ENCODE data around the gene TFAP2C. TPM values are rescaled to one million over a fixed set of nuclear protein-coding genes. Genes with fewer than 3 reads are reported as not detected.

TFAP2C gene
- total RNA-seq (not detected), polyA plus RNA-seq (not detected), total RNA-seq (not detected)

GRCh38 chr20:56628873-56629463 lies at the start of gene TFAP2C:
TFAP2C (plus strand) TSS chr20:56629306; CDS start chr20:56629545, 239 bp downstream.
- H3K4me1 Mint-ChIP-seq, result peaks cover 0 to 19% (median 11%) of the 10 kb centered on the region in 7 donors
- H3K36me3 ChIP-seq (ENCODE audit: control insufficient read depth in 2 of 3, insufficient read depth in 3 of 3, low read length in 3 of 3), result no peaks in the 10 kb centered on the region
- ATAC-seq, result no peak
- ChIA-PET CTCF (no interaction called here), POLR2A (no interaction called here)
- no peaks in the 10 kb centered on the region for H3K9me3 ChIP-seq (ENCODE audit: control insufficient read depth in 2 of 3, low read length in 3 of 3)
- peaks cover 0 to 2% (median 0%) of the 10 kb centered on the region in 5 donors for H3K36me3 Mint-ChIP-seq
- H3K27me3 ChIP-seq (ENCODE audit: control insufficient read depth in 2 of 2, insufficient read depth in 2 of 2, low read length in 2 of 2), result peaks cover 0 to 12% of the 10 kb centered on the region in 2 donors
- H3K4me3 ChIP-seq (ENCODE audit: low read length), result no peak within 1 kb of the TSS
- intact Hi-C loops (cut with micrococcal nuclease), result loop anchor here in 1 of 2 donors (5.0 kb wide), 1 partner anchor 298 kb away; no protein-coding TSS in a partner anchor
- no peak within 1 kb of the TSS for H3K27ac ChIP-seq (ENCODE audit: low read depth, low read length)
- H3K4me1 ChIP-seq (ENCODE audit: control insufficient read depth in 2 of 2, insufficient read depth in 2 of 2, low read length in 2 of 2), result no peaks in the 10 kb centered on the region
- peaks cover 45 to 80% (median 57%) of the 10 kb centered on the region in 5 donors for H3K27me3 Mint-ChIP-seq
- DNase-seq, result peak in 1 of 9 donors; percentile 36
- peak within 1 kb of the TSS in 1 of 9 donors; percentile 33 for H3K27ac Mint-ChIP-seq
- peak within 1 kb of the TSS; percentile 20 to 74 (median 62) for H3K4me3 Mint-ChIP-seq
- H3K9me3 Mint-ChIP-seq, result peaks cover 0 to 4% (median 0%) of the 10 kb centered on the region in 11 donors

- H3K4me1 ChIP-seq (ENCODE audit: control insufficient read depth in 2 of 2, insufficient read depth in 2 of 2, low read length in 2 of 2), result no peaks in the 10 kb centered on the region
- H3K27ac ChIP-seq (ENCODE audit: low read depth, low read length), result no peak overlapping the region
- POLR2A ChIA-PET, result no interaction called here
- no peak overlapping the region for H3K4me3 ChIP-seq (ENCODE audit: low read length)
- H3K36me3 Mint-ChIP-seq, result no peaks in the 10 kb centered on the region
- CTCF ChIA-PET, result no interaction called here
- no peak for ATAC-seq
- no peak for DNase-seq
- peaks cover 0 to 2% (median 0%) of the 10 kb centered on the region in 7 donors for H3K4me1 Mint-ChIP-seq
- H3K27me3 ChIP-seq (ENCODE audit: control insufficient read depth in 2 of 2, insufficient read depth in 2 of 2, low read length in 2 of 2), result no peaks in the 10 kb centered on the region
- H3K27ac Mint-ChIP-seq, result no peak overlapping the region
- no peak overlapping the region for H3K4me3 Mint-ChIP-seq
- H3K36me3 ChIP-seq (ENCODE audit: control insufficient read depth in 2 of 3, insufficient read depth in 3 of 3, low read length in 3 of 3), result no peaks in the 10 kb centered on the region
- intact Hi-C loops (cut with micrococcal nuclease), result no loop called here
- no peaks in the 10 kb centered on the region for H3K9me3 ChIP-seq (ENCODE audit: control insufficient read depth in 2 of 3, low read length in 3 of 3)
- H3K27me3 Mint-ChIP-seq, result peaks cover 0 to 17% (median 9%) of the 10 kb centered on the region in 5 donors
- no peaks in the 10 kb centered on the region for H3K9me3 Mint-ChIP-seq
These were observed 48.9 kb upstream of the TFAP2C start for GRCh38 chr20:56580226-56580625.

- Histone ChIP-seq H3K4me3 (ENCODE audit: low read length) (no peak overlapping the region), H3K27ac (ENCODE audit: low read depth, low read length) (no peak overlapping the region), H3K4me1 (ENCODE audit: control insufficient read depth in 2 of 2, insufficient read depth in 2 of 2, low read length in 2 of 2) (no peaks in the 10 kb centered on the region), H3K27me3 (ENCODE audit: control insufficient read depth in 2 of 2, insufficient read depth in 2 of 2, low read length in 2 of 2) (no peaks in the 10 kb centered on the region), H3K9me3 (ENCODE audit: control insufficient read depth in 2 of 3, low read length in 3 of 3) (no peaks in the 10 kb centered on the region), H3K36me3 (ENCODE audit: control insufficient read depth in 2 of 3, insufficient read depth in 3 of 3, low read length in 3 of 3) (no peaks in the 10 kb centered on the region)
- H3K4me3 Mint-ChIP-seq, result no peak overlapping the region
- ATAC-seq, result no peak
- H3K4me1 Mint-ChIP-seq, result peaks cover 0 to 2% (median 0%) of the 10 kb centered on the region in 7 donors
- no peaks in the 10 kb centered on the region for H3K36me3 Mint-ChIP-seq
- POLR2A ChIA-PET, result no interaction called here
- intact Hi-C loops (cut with micrococcal nuclease), result no loop called here
- no peaks in the 10 kb centered on the region for H3K9me3 Mint-ChIP-seq
- CTCF ChIA-PET, result no interaction called here
- no peak overlapping the region for H3K27ac Mint-ChIP-seq
- H3K27me3 Mint-ChIP-seq, result peaks cover 0 to 9% (median 4%) of the 10 kb centered on the region in 5 donors
- no peak for DNase-seq
These were observed 47.4 kb upstream of the TFAP2C start for GRCh38 chr20:56581701-56582100.

GRCh38 chr20:56582542-56582941 lies 46.6 kb upstream of the TFAP2C start:
- H3K9me3 ChIP-seq (ENCODE audit: control insufficient read depth in 2 of 3, low read length in 3 of 3), result no peaks in the 10 kb centered on the region
- Mint-ChIP-seq H3K4me3 (no peak overlapping the region), H3K27me3 (peaks cover 0 to 9% (median 4%) of the 10 kb centered on the region in 5 donors), H3K36me3 (no peaks in the 10 kb centered on the region), H3K9me3 (no peaks in the 10 kb centered on the region), H3K4me1 (peaks cover 0 to 2% (median 0%) of the 10 kb centered on the region in 7 donors), H3K27ac (no peak overlapping the region)
- POLR2A ChIA-PET, result no interaction called here
- ATAC-seq (no peak), DNase-seq (no peak)
- no peaks in the 10 kb centered on the region for H3K36me3 ChIP-seq (ENCODE audit: control insufficient read depth in 2 of 3, insufficient read depth in 3 of 3, low read length in 3 of 3)
- no peak overlapping the region for H3K27ac ChIP-seq (ENCODE audit: low read depth, low read length)
- intact Hi-C loops (cut with micrococcal nuclease), result no loop called here
- no peaks in the 10 kb centered on the region for H3K27me3 ChIP-seq (ENCODE audit: control insufficient read depth in 2 of 2, insufficient read depth in 2 of 2, low read length in 2 of 2)
- H3K4me3 ChIP-seq (ENCODE audit: low read length), result no peak overlapping the region
- no peaks in the 10 kb centered on the region for H3K4me1 ChIP-seq (ENCODE audit: control insufficient read depth in 2 of 2, insufficient read depth in 2 of 2, low read length in 2 of 2)
- CTCF ChIA-PET, result no interaction called here

- H3K4me1 ChIP-seq (ENCODE audit: control insufficient read depth in 2 of 2, insufficient read depth in 2 of 2, low read length in 2 of 2), result no peaks in the 10 kb centered on the region
- DNase-seq (no peak), ATAC-seq (no peak)
- H3K9me3 ChIP-seq (ENCODE audit: control insufficient read depth in 2 of 3, low read length in 3 of 3), result no peaks in the 10 kb centered on the region
- no peak overlapping the region for H3K27ac ChIP-seq (ENCODE audit: low read depth, low read length)
- H3K9me3 Mint-ChIP-seq, result no peaks in the 10 kb centered on the region
- no peak overlapping the region for H3K4me3 Mint-ChIP-seq
- intact Hi-C loops (cut with micrococcal nuclease), result no loop called here
- no peak overlapping the region for H3K27ac Mint-ChIP-seq
- ChIA-PET POLR2A (no interaction called here), CTCF (no interaction called here)
- H3K27me3 ChIP-seq (ENCODE audit: control insufficient read depth in 2 of 2, insufficient read depth in 2 of 2, low read length in 2 of 2), result no peaks in the 10 kb centered on the region
- no peaks in the 10 kb centered on the region for H3K36me3 Mint-ChIP-seq
- no peaks in the 10 kb centered on the region for H3K36me3 ChIP-seq (ENCODE audit: control insufficient read depth in 2 of 3, insufficient read depth in 3 of 3, low read length in 3 of 3)
- no peak overlapping the region for H3K4me3 ChIP-seq (ENCODE audit: low read length)
- H3K27me3 Mint-ChIP-seq, result peaks cover 3 to 13% (median 9%) of the 10 kb centered on the region in 5 donors
- peaks cover 0 to 2% (median 0%) of the 10 kb centered on the region in 7 donors for H3K4me1 Mint-ChIP-seq
These were observed 44.2 kb upstream of the TFAP2C start for GRCh38 chr20:56584916-56585315.

DNA sequence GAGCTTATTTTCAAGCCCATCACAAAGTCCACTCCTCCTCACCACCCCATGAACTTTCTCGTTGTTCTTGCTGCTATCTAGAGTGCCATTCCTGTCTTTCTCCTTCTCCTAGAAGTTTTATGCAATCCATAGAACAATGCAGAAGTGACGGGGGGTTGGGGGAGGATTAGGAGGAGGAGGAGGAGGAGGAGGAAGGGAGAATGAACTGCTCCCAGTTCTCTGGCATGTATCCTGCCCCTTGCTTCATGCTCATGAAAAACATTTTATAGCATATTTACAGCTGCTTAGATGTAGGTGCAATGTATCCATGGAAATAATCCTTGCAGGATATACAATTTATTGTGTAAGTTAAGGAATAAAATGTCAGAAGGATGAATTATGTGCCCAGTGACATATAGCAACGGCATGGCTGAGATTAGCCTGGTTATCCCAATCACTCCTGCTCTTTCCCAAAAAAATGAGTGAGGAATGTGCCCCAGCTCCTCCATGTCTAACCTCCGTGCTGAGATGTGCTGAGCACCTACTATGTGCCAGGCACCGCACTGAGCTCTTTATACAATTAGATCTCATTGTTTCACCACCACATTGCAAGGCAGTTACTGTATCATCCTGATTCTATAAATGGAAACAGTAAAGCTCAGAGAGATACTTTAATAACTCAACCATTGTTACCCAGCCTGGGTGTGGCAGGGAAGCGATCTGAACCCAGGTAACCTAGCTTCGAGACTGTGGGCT lies 41.6 kb upstream of the TFAP2C start:
- Histone ChIP-seq H3K27me3 (ENCODE audit: control insufficient read depth in 2 of 2, insufficient read depth in 2 of 2, low read length in 2 of 2) (no peaks in the 10 kb centered on the region), H3K9me3 (ENCODE audit: control insufficient read depth in 2 of 3, low read length in 3 of 3) (no peaks in the 10 kb centered on the region), H3K27ac (ENCODE audit: low read depth, low read length) (no peak overlapping the region), H3K4me3 (ENCODE audit: low read length) (no peak overlapping the region), H3K4me1 (ENCODE audit: control insufficient read depth in 2 of 2, insufficient read depth in 2 of 2, low read length in 2 of 2) (no peaks in the 10 kb centered on the region), H3K36me3 (ENCODE audit: control insufficient read depth in 2 of 3, insufficient read depth in 3 of 3, low read length in 3 of 3) (no peaks in the 10 kb centered on the region)
- no peaks in the 10 kb centered on the region for H3K36me3 Mint-ChIP-seq
- peaks cover 3 to 13% (median 5%) of the 10 kb centered on the region in 5 donors for H3K27me3 Mint-ChIP-seq
- H3K9me3 Mint-ChIP-seq, result no peaks in the 10 kb centered on the region
- POLR2A ChIA-PET, result no interaction called here
- no peak overlapping the region for H3K4me3 Mint-ChIP-seq
- intact Hi-C loops (cut with micrococcal nuclease), result no loop called here
- H3K4me1 Mint-ChIP-seq, result peaks cover 0 to under 1% (median 0%) of the 10 kb centered on the region in 7 donors
- CTCF ChIA-PET, result no interaction called here
- H3K27ac Mint-ChIP-seq, result no peak overlapping the region
- ATAC-seq (no peak), DNase-seq (no peak)

DNA sequence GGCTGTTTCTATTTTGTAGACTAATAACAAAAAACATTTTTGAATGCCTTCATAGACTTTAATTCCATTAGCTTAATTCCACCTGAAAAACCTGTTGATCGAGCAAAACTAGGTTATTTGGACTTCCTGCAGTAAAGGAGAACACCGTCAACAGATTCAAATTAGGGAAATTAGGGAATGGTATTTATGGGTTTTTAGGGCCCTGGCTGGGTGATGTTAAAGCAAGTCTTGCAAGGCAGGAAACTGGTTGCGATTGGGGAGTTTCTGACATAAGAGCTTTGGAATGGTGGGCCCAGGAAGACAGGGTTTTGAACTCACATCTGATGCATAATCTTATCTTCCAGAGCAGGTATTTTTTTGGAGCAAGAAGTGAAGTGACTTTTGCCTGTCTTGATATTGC lies 40.1 kb upstream of the TFAP2C start:
- no peaks in the 10 kb centered on the region for H3K9me3 Mint-ChIP-seq
- ATAC-seq (no peak), DNase-seq (no peak)
- POLR2A ChIA-PET, result no interaction called here
- no peak overlapping the region for H3K27ac Mint-ChIP-seq
- peaks cover 3 to 10% (median 8%) of the 10 kb centered on the region in 5 donors for H3K27me3 Mint-ChIP-seq
- no peak overlapping the region for H3K4me3 ChIP-seq (ENCODE audit: low read length)
- H3K27ac ChIP-seq (ENCODE audit: low read depth, low read length), result no peak overlapping the region
- H3K36me3 ChIP-seq (ENCODE audit: control insufficient read depth in 2 of 3, insufficient read depth in 3 of 3, low read length in 3 of 3), result no peaks in the 10 kb centered on the region
- H3K4me3 Mint-ChIP-seq, result no peak overlapping the region
- no peaks in the 10 kb centered on the region for H3K4me1 ChIP-seq (ENCODE audit: control insufficient read depth in 2 of 2, insufficient read depth in 2 of 2, low read length in 2 of 2)
- no peaks in the 10 kb centered on the region for H3K9me3 ChIP-seq (ENCODE audit: control insufficient read depth in 2 of 3, low read length in 3 of 3)
- intact Hi-C loops (cut with micrococcal nuclease), result no loop called here
- no peaks in the 10 kb centered on the region for H3K27me3 ChIP-seq (ENCODE audit: control insufficient read depth in 2 of 2, insufficient read depth in 2 of 2, low read length in 2 of 2)
- CTCF ChIA-PET, result no interaction called here
- no peaks in the 10 kb centered on the region for H3K36me3 Mint-ChIP-seq
- H3K4me1 Mint-ChIP-seq, result no peaks in the 10 kb centered on the region
